Caco-2 (cell line): Measurements from ENCODE around the gene RYR2. TPM values are rescaled to one million over a fixed set of nuclear protein-coding genes. Genes with fewer than 3 reads are reported as not detected.

Source experiments
- BruUV-seq: library from RNA; stranded (reverse); fragments of 400-500 nt; replicated peaks from 2 replicates; lab custom pipeline; 2021; lab: Mats Ljungman, UMichigan
- CTCF ChIA-PET: fragments of 300-600 bp; sonication (Branson Sonifier 250); formaldehyde crosslinking; loops from one replicate; lab custom pipeline; 2022; ENCODE audit warnings: antibody characterized with exemption; lab: Charles Lee
- POLR2A ChIA-PET: fragments of 300-600 bp; sonication (Branson Sonifier 250); formaldehyde crosslinking; loops from one replicate; lab custom pipeline; 2022; ENCODE audit warnings: antibody characterized with exemption; lab: Charles Lee
- DNase-seq, 2 experiments: peaks; one replicate each; pipeline versions ENCODE4 v3.0.0 to v3.0.0-alpha.2; 2020 to 2022
- H3K27me3 ChIP-seq: replicated peaks from 2 replicates; pipeline ENCODE4 v1.6.0; 2011; ENCODE audit warnings: low read length; ENCODE audit not compliant: control insufficient read depth, insufficient read depth
- H3K36me3 ChIP-seq: 2 replicates; pipeline ENCODE4 v1.5.1; 2011; ENCODE audit warnings: low read length; ENCODE audit not compliant: control insufficient read depth, insufficient read depth
- H3K4me1 ChIP-seq: fragments of 250-450 bp; sonication (Bioruptor Pico); 2 replicates; pipeline ENCODE4 v1.5.1; 2020; ENCODE audit warnings: mild to moderate bottlenecking
- H3K4me3 ChIP-seq: 2 replicates; pipeline ENCODE4 v1.5.1; 2011; ENCODE audit warnings: low read depth, mild to moderate bottlenecking, control low read depth, low read length
- H3K9me3 ChIP-seq: fragments of 250-450 bp; sonication (Bioruptor Pico); 2 replicates; pipeline ENCODE4 v1.5.1; 2020; ENCODE audit warnings: mild to moderate bottlenecking, moderate library complexity
- H3K27ac Mint-ChIP-seq: one replicate; pipeline ENCODE4 v1.8.0; 2022; ENCODE audit warnings: mixed read lengths; ENCODE audit not compliant: unreplicated experiment
- H3K27me3 Mint-ChIP-seq: one replicate; pipeline ENCODE4 v1.8.0; 2022; ENCODE audit warnings: mixed read lengths; ENCODE audit not compliant: insufficient read depth, unreplicated experiment
- H3K36me3 Mint-ChIP-seq: one replicate; pipeline ENCODE4 v1.8.0; 2022; ENCODE audit warnings: mild to moderate bottlenecking, mixed read lengths; ENCODE audit not compliant: insufficient read depth, unreplicated experiment
- H3K4me1 Mint-ChIP-seq: one replicate; pipeline ENCODE4 v1.8.0; 2022; ENCODE audit warnings: low read depth, mixed read lengths; ENCODE audit not compliant: unreplicated experiment
- H3K4me3 Mint-ChIP-seq: one replicate; pipeline ENCODE4 v1.8.0; 2022; ENCODE audit warnings: mild to moderate bottlenecking, moderate library complexity, mixed read lengths; ENCODE audit not compliant: unreplicated experiment
- H3K9me3 Mint-ChIP-seq: one replicate; pipeline ENCODE4 v1.8.0; 2022; ENCODE audit warnings: mixed read lengths; ENCODE audit not compliant: unreplicated experiment
- intact Hi-C: fragments of 100-400 bp; cut with micrococcal nuclease; formaldehyde crosslinking; loops from one replicate; pipeline ENCODE4 v1.10.0; 2022; ENCODE audit not compliant: unreplicated experiment
- total RNA-seq: library from RNA; stranded (reverse); gene quantifications from 2 replicates; pipeline ENCODE4 v1.2.3, GENCODE V29; 2022
- TF ChIP-seq, protein P1 (sequence below), 2 experiments: fragments of 200-600 bp in 1 of 2; IDR thresholded peaks; 1 replicate in 1 of 2; 2 replicates in 1 of 2; pipeline versions ENCODE4 v1.5.1 to v1.8.0; 2011 to 2022; ENCODE audit warnings: antibody characterized with exemption in 1 of 2, control low read depth in 1 of 2, inconsistent platforms in 1 of 2, low read depth in 1 of 2, low read length in 1 of 2, mild to moderate bottlenecking in 1 of 2, moderate library complexity in 1 of 2; ENCODE audit not compliant: insufficient read depth in 1 of 2, severe bottlenecking in 1 of 2, unreplicated experiment in 1 of 2

Gene RYR2
- total RNA-seq, 1 experiment from 2014 or later, result 3.4 TPM

DNA sequence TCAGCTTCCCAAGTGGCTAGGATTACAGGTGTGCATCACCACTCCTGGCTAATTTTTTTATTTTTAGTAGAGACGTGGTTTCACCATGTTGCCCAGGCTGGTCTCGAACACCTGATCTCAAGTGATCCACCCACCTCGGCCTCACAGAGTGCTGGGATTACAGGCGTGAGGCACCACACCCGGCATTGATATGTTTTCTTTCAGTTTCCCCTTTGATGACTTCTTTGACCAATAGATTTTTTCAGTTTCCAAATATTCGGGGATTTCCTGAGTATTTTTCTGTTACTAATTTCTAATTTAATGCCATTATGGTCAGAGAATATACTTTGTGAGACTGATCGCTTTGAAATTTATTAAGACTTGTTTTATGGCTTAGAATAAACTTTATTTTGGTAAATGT is 406.1 kb downstream of the RYR2 start:
- H3K27ac Mint-ChIP-seq, result no peak overlapping the region
- Histone ChIP-seq H3K4me1 (no peaks in the 10 kb centered on the region), H3K9me3 (no peaks in the 10 kb centered on the region), H3K4me3 (no peak overlapping the region), H3K27me3 (no peaks in the 10 kb centered on the region), H3K36me3 (no peaks in the 10 kb centered on the region)
- TF ChIP-seq, protein P1, sequence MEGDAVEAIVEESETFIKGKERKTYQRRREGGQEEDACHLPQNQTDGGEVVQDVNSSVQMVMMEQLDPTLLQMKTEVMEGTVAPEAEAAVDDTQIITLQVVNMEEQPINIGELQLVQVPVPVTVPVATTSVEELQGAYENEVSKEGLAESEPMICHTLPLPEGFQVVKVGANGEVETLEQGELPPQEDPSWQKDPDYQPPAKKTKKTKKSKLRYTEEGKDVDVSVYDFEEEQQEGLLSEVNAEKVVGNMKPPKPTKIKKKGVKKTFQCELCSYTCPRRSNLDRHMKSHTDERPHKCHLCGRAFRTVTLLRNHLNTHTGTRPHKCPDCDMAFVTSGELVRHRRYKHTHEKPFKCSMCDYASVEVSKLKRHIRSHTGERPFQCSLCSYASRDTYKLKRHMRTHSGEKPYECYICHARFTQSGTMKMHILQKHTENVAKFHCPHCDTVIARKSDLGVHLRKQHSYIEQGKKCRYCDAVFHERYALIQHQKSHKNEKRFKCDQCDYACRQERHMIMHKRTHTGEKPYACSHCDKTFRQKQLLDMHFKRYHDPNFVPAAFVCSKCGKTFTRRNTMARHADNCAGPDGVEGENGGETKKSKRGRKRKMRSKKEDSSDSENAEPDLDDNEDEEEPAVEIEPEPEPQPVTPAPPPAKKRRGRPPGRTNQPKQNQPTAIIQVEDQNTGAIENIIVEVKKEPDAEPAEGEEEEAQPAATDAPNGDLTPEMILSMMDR (IDR thresholded peaks at IDR 0.05; ENCODE audit: insufficient read depth in 1 of 2, low read depth in 1 of 2, low read length in 1 of 2, severe bottlenecking in 1 of 2, unreplicated experiment in 1 of 2), result no peak
- H3K4me1 Mint-ChIP-seq, result no peaks in the 10 kb centered on the region
- no TSS peak for BruUV-seq
- no peaks in the 10 kb centered on the region for H3K9me3 Mint-ChIP-seq
- H3K4me3 Mint-ChIP-seq, result no peak overlapping the region
- H3K36me3 Mint-ChIP-seq, result no peaks in the 10 kb centered on the region
- ChIA-PET POLR2A (no interaction called here), CTCF (no interaction called here)
- intact Hi-C loops, result no loop called here
- no peak for DNase-seq
- peaks cover 4% of the 10 kb centered on the region for H3K27me3 Mint-ChIP-seq

GRCh38 chr1:237457573-237457972 is 415.6 kb downstream of the RYR2 start:
- no peaks in the 10 kb centered on the region for H3K36me3 Mint-ChIP-seq
- no peaks in the 10 kb centered on the region for H3K27me3 Mint-ChIP-seq
- ChIA-PET POLR2A (no interaction called here), CTCF (no interaction called here)
- Histone ChIP-seq H3K27me3 (no peaks in the 10 kb centered on the region), H3K4me1 (no peaks in the 10 kb centered on the region), H3K4me3 (no peak overlapping the region), H3K36me3 (no peaks in the 10 kb centered on the region), H3K9me3 (no peaks in the 10 kb centered on the region)
- intact Hi-C loops, result no loop called here
- H3K4me1 Mint-ChIP-seq, result no peaks in the 10 kb centered on the region
- no peak overlapping the region for H3K27ac Mint-ChIP-seq
- no TSS peak for BruUV-seq
- DNase-seq, result no peak
- H3K9me3 Mint-ChIP-seq, result no peaks in the 10 kb centered on the region
- no peak overlapping the region for H3K4me3 Mint-ChIP-seq
- TF ChIP-seq, protein P1 (IDR thresholded peaks at IDR 0.05; ENCODE audit: insufficient read depth in 1 of 2, low read depth in 1 of 2, low read length in 1 of 2, severe bottlenecking in 1 of 2, unreplicated experiment in 1 of 2), result no peak

- TF ChIP-seq, protein P1 (IDR thresholded peaks at IDR 0.05; ENCODE audit: insufficient read depth in 1 of 2, low read depth in 1 of 2, low read length in 1 of 2, severe bottlenecking in 1 of 2, unreplicated experiment in 1 of 2), result no peak
- Mint-ChIP-seq H3K9me3 (peaks cover 10% of the 10 kb centered on the region), H3K4me3 (no peak overlapping the region), H3K4me1 (no peaks in the 10 kb centered on the region), H3K27me3 (peaks cover 3% of the 10 kb centered on the region), H3K36me3 (no peaks in the 10 kb centered on the region), H3K27ac (no peak overlapping the region)
- CTCF ChIA-PET, result no interaction called here
- no peaks in the 10 kb centered on the region for H3K27me3 ChIP-seq
- no peak for DNase-seq
- no TSS peak for BruUV-seq
- H3K4me1 ChIP-seq, result 0 out of 2 replicates have a peak, but pooled peaks cover 4% of the 10 kb centered on the region
- intact Hi-C loops, result no loop called here
- POLR2A ChIA-PET, result no interaction called here
- no peak overlapping the region for H3K4me3 ChIP-seq
- H3K9me3 ChIP-seq, result no peaks in the 10 kb centered on the region
- H3K36me3 ChIP-seq, result no peaks in the 10 kb centered on the region
These were observed 425.3 kb downstream of the RYR2 start for GRCh38 chr1:237467320-237467719.
